ENCODE results near the gene L2HGDH.

- no peak for TF ChIP-seq TAF1 (IDR thresholded peaks at IDR 0.05; ENCODE audit: control insufficient read depth, extremely low read depth, insufficient read depth, low read length, severe bottlenecking)
- no peak for TF ChIP-seq MYC (IDR thresholded peaks at IDR 0.05; ENCODE audit: low read depth, low read length)
- TF ChIP-seq MYC (CRISPR knock-in tag; IDR thresholded peaks at IDR 0.05; ENCODE audit: borderline replicate concordance, low read depth): no peak
- no peak for TF ChIP-seq RAD21 (CRISPR knock-in tag; conservative IDR thresholded peaks at IDR 0.05 in 1 of 2, IDR thresholded peaks at IDR 0.05 in 1 of 2)
- TF ChIP-seq MAZ (CRISPR knock-in tag; conservative IDR thresholded peaks at IDR 0.05 in 1 of 2, IDR thresholded peaks at IDR 0.05 in 1 of 2): no peak
- no peak for TF ChIP-seq STAT6 (CRISPR knock-in tag; IDR thresholded peaks at IDR 0.05)
- no peak for TF ChIP-seq TCF3 (CRISPR knock-in tag; IDR thresholded peaks at IDR 0.05)
- no peak for TF ChIP-seq ZBTB2 (IDR thresholded peaks at IDR 0.05)
- no peak for TF ChIP-seq SPI1 (IDR thresholded peaks at IDR 0.05; ENCODE audit: borderline replicate concordance, low read depth, low read length)
- TF ChIP-seq TBP (optimal IDR thresholded peaks at IDR 0.05; ENCODE audit: low read depth, low read length): no peak
- no peak for TF ChIP-seq REST (IDR thresholded peaks at IDR 0.05; ENCODE audit: borderline replicate concordance)
- TF ChIP-seq REST (CRISPR knock-in tag; IDR thresholded peaks at IDR 0.05; ENCODE audit: low read depth): no peak
- TF ChIP-seq JUN (IDR thresholded peaks at IDR 0.05; ENCODE audit: borderline replicate concordance, low read depth, low read length): no peak
- no peak for TF ChIP-seq JUN (CRISPR knock-in tag; IDR thresholded peaks at IDR 0.05; ENCODE audit: borderline replicate concordance)
These were observed 45.8 kb upstream of the L2HGDH start for GRCh38 chr14:50357753-50358395.
